Hepatocyte (in vitro differentiated cells): Measurements from ENCODE around the gene CDH22.

ENCODE experiments used
- EZH2 ChIP-seq: fragments of 200-600 bp; sonication (generic); IDR thresholded peaks from 2 replicates; pipeline ENCODE4 v1.6.1; 2016; ENCODE audit warnings: antibody characterized with exemption, mild to moderate bottlenecking, borderline replicate concordance
- EZH2phosphoT487 ChIP-seq: fragments of 200-600 bp; sonication (generic); IDR thresholded peaks from one replicate; pipeline ENCODE4 v1.6.1; 2018; ENCODE audit warnings: antibody characterized with exemption, mild to moderate bottlenecking, low read depth, moderate library complexity; ENCODE audit not compliant: unreplicated experiment, severe bottlenecking
- TF ChIP-seq, protein P1 (sequence below): fragments of 200-600 bp; sonication (generic); IDR thresholded peaks from 2 replicates; pipeline ENCODE4 v1.5.1; 2016; ENCODE audit warnings: antibody characterized with exemption, mild to moderate bottlenecking; ENCODE audit not compliant: poor library complexity

DNA sequence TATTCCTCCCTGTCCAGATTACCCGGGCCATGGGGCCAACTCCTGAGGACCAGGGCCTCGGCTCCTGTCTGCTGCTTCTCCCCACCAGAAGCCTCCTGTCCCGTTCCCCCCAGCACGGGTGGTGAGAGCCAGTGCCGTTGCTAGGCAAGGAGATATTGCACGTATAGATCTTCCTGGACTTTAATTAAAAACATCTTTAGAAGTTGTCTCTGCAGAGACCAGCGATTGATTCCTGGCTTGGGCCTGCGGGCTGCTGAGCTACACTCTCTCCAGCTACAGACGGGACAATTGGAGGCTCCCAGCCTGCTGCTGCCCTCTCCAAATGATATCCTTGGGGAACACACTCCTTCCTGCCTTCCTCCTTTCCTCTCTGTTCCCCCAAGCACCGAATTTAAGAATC is 74.6 kb downstream of the CDH22 start:
- TF ChIP-seq, protein P1, sequence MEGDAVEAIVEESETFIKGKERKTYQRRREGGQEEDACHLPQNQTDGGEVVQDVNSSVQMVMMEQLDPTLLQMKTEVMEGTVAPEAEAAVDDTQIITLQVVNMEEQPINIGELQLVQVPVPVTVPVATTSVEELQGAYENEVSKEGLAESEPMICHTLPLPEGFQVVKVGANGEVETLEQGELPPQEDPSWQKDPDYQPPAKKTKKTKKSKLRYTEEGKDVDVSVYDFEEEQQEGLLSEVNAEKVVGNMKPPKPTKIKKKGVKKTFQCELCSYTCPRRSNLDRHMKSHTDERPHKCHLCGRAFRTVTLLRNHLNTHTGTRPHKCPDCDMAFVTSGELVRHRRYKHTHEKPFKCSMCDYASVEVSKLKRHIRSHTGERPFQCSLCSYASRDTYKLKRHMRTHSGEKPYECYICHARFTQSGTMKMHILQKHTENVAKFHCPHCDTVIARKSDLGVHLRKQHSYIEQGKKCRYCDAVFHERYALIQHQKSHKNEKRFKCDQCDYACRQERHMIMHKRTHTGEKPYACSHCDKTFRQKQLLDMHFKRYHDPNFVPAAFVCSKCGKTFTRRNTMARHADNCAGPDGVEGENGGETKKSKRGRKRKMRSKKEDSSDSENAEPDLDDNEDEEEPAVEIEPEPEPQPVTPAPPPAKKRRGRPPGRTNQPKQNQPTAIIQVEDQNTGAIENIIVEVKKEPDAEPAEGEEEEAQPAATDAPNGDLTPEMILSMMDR = no peak
- TF ChIP-seq EZH2phosphoT487 (no peak), EZH2 (no peak)
